ENCODE data around the gene HAVCR2. TPM values are rescaled to one million over a fixed set of nuclear protein-coding genes. Genes with fewer than 3 reads are reported as not detected.

Gene HAVCR2
- total RNA-seq, 1 donor from 2014 or later, result 4.4 TPM

DNA sequence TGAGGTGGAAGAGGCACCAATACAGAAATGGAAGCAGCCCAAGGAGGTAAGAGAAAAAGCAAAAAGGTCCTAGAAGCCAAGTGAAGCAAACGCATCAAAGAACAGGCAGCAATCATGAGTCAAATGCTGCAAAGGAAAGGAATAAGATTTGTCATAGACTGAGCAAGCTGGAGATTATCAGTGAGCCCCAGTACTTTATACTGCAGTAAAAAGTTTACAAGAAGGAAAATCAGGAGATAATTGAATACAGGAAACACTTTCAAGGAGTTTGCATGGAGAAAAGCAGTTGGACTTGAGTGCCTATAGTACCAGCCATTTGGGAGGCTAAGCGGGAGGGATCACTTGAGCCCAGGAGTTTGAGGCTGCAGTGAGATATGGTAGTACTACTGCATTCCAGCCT, 42.8 kb downstream of the HAVCR2 start:
- H3K27me3 ChIP-seq, result no peaks in the 10 kb centered on the region

DNA sequence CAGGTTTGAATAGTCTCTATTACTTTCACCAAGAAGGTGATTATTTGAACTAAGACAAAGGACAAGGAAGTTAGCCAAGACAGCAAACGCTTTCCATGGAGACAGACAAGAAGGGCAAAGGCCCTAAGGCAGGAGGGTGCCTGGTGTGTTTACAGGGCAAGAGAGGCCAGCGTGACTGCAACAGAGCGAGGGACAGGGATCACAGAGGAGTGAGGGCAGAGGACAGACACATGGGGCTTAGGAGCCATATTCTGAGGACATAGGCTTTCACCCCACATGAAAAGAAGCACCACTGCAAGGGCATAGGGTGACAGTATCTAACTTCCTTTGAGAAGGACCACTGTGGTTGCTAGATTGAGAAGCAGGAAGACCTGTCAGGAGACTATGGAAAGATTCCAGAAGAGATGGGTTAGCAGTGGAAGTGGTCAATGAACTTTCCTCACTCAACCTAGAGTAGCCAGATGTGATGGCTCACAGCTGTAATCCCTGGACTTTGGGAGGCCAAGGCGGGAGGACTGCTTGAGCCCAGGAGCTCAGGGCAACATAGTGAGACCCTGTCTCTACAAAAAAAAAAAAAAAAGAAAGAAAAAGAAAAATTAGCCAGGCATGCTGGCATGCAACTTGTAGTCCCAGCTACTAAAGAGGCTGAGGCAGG, 44.9 kb downstream of the HAVCR2 start:
- Histone ChIP-seq H3K27me3 (no peaks in the 10 kb centered on the region), H3K36me3 (no peaks in the 10 kb centered on the region), H3K4me1 (no peaks in the 10 kb centered on the region), H3K9me3 (no peaks in the 10 kb centered on the region), H3K27ac (no peak overlapping the region), H3K4me3 (no peak overlapping the region)
- DNase-seq (ENCODE audit: extremely low spot score in 2 of 2), result no peak
- TF ChIP-seq POLR2AphosphoS5 (IDR thresholded peaks at IDR 0.05; ENCODE audit: insufficient read depth in 1 of 2, low read depth in 1 of 2), result no peak
- no peak for TF ChIP-seq CTCF (IDR thresholded peaks at IDR 0.05)
- no peak for TF ChIP-seq POLR2A (IDR thresholded peaks at IDR 0.05)
- intact Hi-C loops (cut with DNase I), result no loop called here

More for the DNA sequence above, 42.8 kb downstream of the HAVCR2 start:
- no peaks in the 10 kb centered on the region for H3K9me3 ChIP-seq
- no peaks in the 10 kb centered on the region for H3K4me1 ChIP-seq
- intact Hi-C loops (cut with DNase I), result no loop called here
- TF ChIP-seq POLR2A (IDR thresholded peaks at IDR 0.05) (no peak), POLR2AphosphoS5 (IDR thresholded peaks at IDR 0.05; ENCODE audit: insufficient read depth in 1 of 2, low read depth in 1 of 2) (no peak), CTCF (IDR thresholded peaks at IDR 0.05) (no peak)
- H3K27ac ChIP-seq, result no peak overlapping the region
- no peak overlapping the region for H3K4me3 ChIP-seq
- no peak for DNase-seq (ENCODE audit: extremely low spot score in 2 of 2)
- H3K36me3 ChIP-seq, result no peaks in the 10 kb centered on the region

DNA sequence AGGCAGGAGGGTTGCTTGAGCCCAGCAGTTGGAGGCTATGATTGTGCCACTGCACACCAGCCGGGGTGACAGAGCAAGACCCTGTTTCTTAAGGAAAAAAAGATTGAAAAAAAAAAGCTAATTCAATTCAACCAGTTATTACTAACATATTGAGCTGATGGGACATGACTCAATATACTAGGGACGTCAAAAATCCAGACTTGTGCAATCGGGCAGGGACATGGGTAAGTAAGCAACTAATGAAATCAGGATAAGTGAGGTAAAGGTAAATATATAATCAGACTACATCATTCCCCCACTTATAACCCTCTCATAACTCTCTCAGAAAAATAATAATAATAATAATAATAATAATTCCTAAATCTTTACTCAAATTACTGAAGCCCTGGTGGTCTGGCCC, 49.0 kb downstream of the HAVCR2 start:
- Histone ChIP-seq H3K27me3 (no peaks in the 10 kb centered on the region), H3K36me3 (no peaks in the 10 kb centered on the region), H3K4me3 (no peak overlapping the region), H3K27ac (no peak overlapping the region), H3K9me3 (no peaks in the 10 kb centered on the region), H3K4me1 (no peaks in the 10 kb centered on the region)
- DNase-seq (ENCODE audit: extremely low spot score in 2 of 2), result no peak
- intact Hi-C loops (cut with DNase I), result no loop called here
- no peak for TF ChIP-seq POLR2AphosphoS5 (IDR thresholded peaks at IDR 0.05; ENCODE audit: insufficient read depth in 1 of 2, low read depth in 1 of 2)
- TF ChIP-seq CTCF (IDR thresholded peaks at IDR 0.05), result no peak
- TF ChIP-seq POLR2A (IDR thresholded peaks at IDR 0.05), result no peak

DNA sequence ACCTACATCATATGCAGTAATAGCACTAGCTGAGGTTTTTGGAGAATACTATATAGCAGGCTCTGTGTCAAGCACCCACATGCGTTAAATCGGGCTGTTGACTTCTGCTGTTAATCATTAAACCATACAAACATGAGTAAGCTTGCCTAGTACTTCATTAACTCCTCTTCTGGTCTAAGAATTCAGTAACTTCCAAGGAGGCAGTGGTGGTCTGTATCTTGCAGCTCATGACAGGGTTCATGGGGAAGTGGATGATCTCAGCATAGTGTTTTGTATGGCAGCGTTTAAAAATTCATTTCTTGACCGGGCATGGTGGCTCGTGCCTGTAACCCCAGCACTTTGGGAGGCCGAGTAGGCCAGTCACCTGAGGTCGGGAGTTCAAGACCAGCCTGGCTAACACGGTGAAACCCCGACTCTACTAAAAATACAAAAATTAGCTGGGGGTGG, 49.7 kb downstream of the HAVCR2 start, which contains the start of gene HAVCR1:
HAVCR1 (minus strand) TSS at position 24 of the 447 bp plus-strand sequence. CDS start 1,173 bp downstream, outside the sequence.
- no peaks in the 10 kb centered on the region for H3K9me3 ChIP-seq
- no peaks in the 10 kb centered on the region for H3K27me3 ChIP-seq
- H3K36me3 ChIP-seq, result no peaks in the 10 kb centered on the region
- intact Hi-C loops (cut with DNase I), result no loop called here
- H3K27ac ChIP-seq, result no peak within 1 kb of the TSS
- no peak for DNase-seq (ENCODE audit: extremely low spot score in 2 of 2)
- no peak for TF ChIP-seq POLR2A (IDR thresholded peaks at IDR 0.05)
- no peak for TF ChIP-seq CTCF (IDR thresholded peaks at IDR 0.05)
- no peak for TF ChIP-seq POLR2AphosphoS5 (IDR thresholded peaks at IDR 0.05; ENCODE audit: insufficient read depth in 1 of 2, low read depth in 1 of 2)
- H3K4me1 ChIP-seq, result no peaks in the 10 kb centered on the region
- no peak within 1 kb of the TSS for H3K4me3 ChIP-seq
